Thymus (tissue), 11 donors: ENCODE measurements around the gene NCOA7. TPM values are rescaled to one million over a fixed set of nuclear protein-coding genes. Genes with fewer than 3 reads are reported as not detected.
"Not testable (repeated sequence)": the region's sequence is repeated elsewhere in the genome, so short reads cannot be mapped to it uniquely, and the experiment has no call there.

Experiments used
- DNase-seq, 9 donors: peaks; one replicate each; pipeline ENCODE4 v3.0.0-alpha.2; 2013; ENCODE audit warnings: low spot score in 9 of 9, low read depth in 6 of 9, missing footprints in 1 of 9
- H3K27ac ChIP-seq, 2 donors: one replicate each; pipeline ENCODE4 v1.5.1; 2013; ENCODE audit warnings: control low read depth in 1 of 2, low read depth in 1 of 2, low read length in 1 of 2, mild to moderate bottlenecking in 1 of 2, moderate library complexity in 1 of 2
- H3K27me3 ChIP-seq, 2 donors: one replicate each; pipeline ENCODE4 v1.5.1; 2013; ENCODE audit warnings: low read length in 1 of 2; ENCODE audit not compliant: control insufficient read depth in 2 of 2, insufficient read depth in 1 of 2
- H3K36me3 ChIP-seq, 2 donors: one replicate each; pipeline ENCODE4 v1.5.1; 2013; ENCODE audit warnings: low read length in 1 of 2, mild to moderate bottlenecking in 1 of 2, moderate library complexity in 1 of 2; ENCODE audit not compliant: control insufficient read depth in 2 of 2, insufficient read depth in 2 of 2
- H3K4me1 ChIP-seq, 2 donors: one replicate each; pipeline ENCODE4 v1.5.1; 2013; ENCODE audit warnings: low read length in 2 of 2; ENCODE audit not compliant: control insufficient read depth in 2 of 2, insufficient read depth in 2 of 2
- H3K4me3 ChIP-seq, 2 donors: one replicate each; pipeline ENCODE4 v1.5.1; 2013; ENCODE audit warnings: low read length in 2 of 2, control low read depth in 1 of 2, mild to moderate bottlenecking in 1 of 2
- H3K9me3 ChIP-seq, 2 donors: one replicate each; pipeline ENCODE4 v1.5.1; 2013; ENCODE audit warnings: low read length in 1 of 2, mild to moderate bottlenecking in 1 of 2; ENCODE audit not compliant: control insufficient read depth in 2 of 2, insufficient read depth in 1 of 2
- WGBS: extraction: QIAGEN DNeasy Blood & Tissue Kit; methylation state at CpG from one replicate; pipeline ENCODE4 v1.1.7; 2013; 5-methylcytosine and 5-hydroxymethylcytosine counted together
- polyA plus RNA-seq: library from polyadenylated mRNA; stranded (reverse); fragments of 200-250 nt; gene quantifications from one replicate; pipeline ENCODE4 v1.2.3, GENCODE V29; 2013
- total RNA-seq: library from RNA; stranded (reverse); fragments of 120-200 nt; gene quantifications from one replicate; pipeline ENCODE4 v1.2.4, GENCODE V29; 2013
- donor health status: healthy.

Gene NCOA7
- total and polyA plus RNA-seq, 2 donors = 8.4 to 15.8 TPM

- Histone ChIP-seq H3K27ac (peak overlapping the region; percentile 18 to 53), H3K4me1 (no peaks in the 10 kb centered on the region), H3K9me3 (no peaks in the 10 kb centered on the region), H3K36me3 (no peaks in the 10 kb centered on the region), H3K27me3 (no peaks in the 10 kb centered on the region), H3K4me3 (no peak overlapping the region)
- no peak for DNase-seq
- WGBS = 94% methylated on average over 1 of the region's 1 CpG
Observed at GRCh38 chr6:125945378-125946141, 154.8 kb downstream of the NCOA7 start.

GRCh38 chr6:125947615-125948014, 156.9 kb downstream of the NCOA7 start:
- no peak for DNase-seq
- Histone ChIP-seq H3K9me3 (no peaks in the 10 kb centered on the region), H3K27ac (no peak overlapping the region), H3K4me3 (no peak overlapping the region), H3K27me3 (no peaks in the 10 kb centered on the region), H3K36me3 (no peaks in the 10 kb centered on the region), H3K4me1 (no peaks in the 10 kb centered on the region)
- WGBS = 96% methylated on average over 2 of the region's 2 CpGs

GRCh38 chr6:125948455-125948854, 157.7 kb downstream of the NCOA7 start:
- Histone ChIP-seq H3K9me3 (no peaks in the 10 kb centered on the region), H3K36me3 (no peaks in the 10 kb centered on the region), H3K4me3 (no peak overlapping the region), H3K27ac (no peak overlapping the region), H3K27me3 (no peaks in the 10 kb centered on the region), H3K4me1 (no peaks in the 10 kb centered on the region)
- 97% methylated on average over 3 of the region's 3 CpGs for WGBS
- no peak for DNase-seq

GRCh38 chr6:125949069-125949468, 158.3 kb downstream of the NCOA7 start:
- no peaks in the 10 kb centered on the region for H3K4me1 ChIP-seq
- H3K27ac ChIP-seq = no peak overlapping the region
- no peaks in the 10 kb centered on the region for H3K36me3 ChIP-seq
- no peak for DNase-seq
- no peaks in the 10 kb centered on the region for H3K27me3 ChIP-seq
- H3K9me3 ChIP-seq = no peaks in the 10 kb centered on the region
- WGBS = 95% methylated on average over 2 of the region's 2 CpGs
- no peak overlapping the region for H3K4me3 ChIP-seq

- H3K27ac ChIP-seq = no peak overlapping the region
- no peak overlapping the region for H3K4me3 ChIP-seq
- WGBS = 97% methylated on average over 6 of the region's 6 CpGs
- no peaks in the 10 kb centered on the region for H3K9me3 ChIP-seq
- no peaks in the 10 kb centered on the region for H3K36me3 ChIP-seq
- no peaks in the 10 kb centered on the region for H3K27me3 ChIP-seq
- no peaks in the 10 kb centered on the region for H3K4me1 ChIP-seq
- no peak for DNase-seq
Observed at GRCh38 chr6:125950293-125950692, 159.5 kb downstream of the NCOA7 start.

- not testable (repeated sequence) for H3K9me3 ChIP-seq, H3K4me3 ChIP-seq, DNase-seq, H3K4me1 ChIP-seq, H3K27me3 ChIP-seq, H3K36me3 ChIP-seq, H3K27ac ChIP-seq
- 94% methylated on average over 6 of the region's 6 CpGs for WGBS
Observed at GRCh38 chr6:125950716-125951115, 160.0 kb downstream of the NCOA7 start.

- Histone ChIP-seq H3K27ac (no peak overlapping the region), H3K4me1 (peaks cover 0 to 4% of the 10 kb centered on the region in 2 donors), H3K36me3 (no peaks in the 10 kb centered on the region), H3K4me3 (no peak overlapping the region), H3K9me3 (no peaks in the 10 kb centered on the region), H3K27me3 (no peaks in the 10 kb centered on the region)
- no peak for DNase-seq
- 96% methylated on average over 1 of the region's 1 CpG for WGBS
Observed at GRCh38 chr6:125951323-125951722, 160.6 kb downstream of the NCOA7 start.

- H3K27ac ChIP-seq = no peak overlapping the region
- H3K4me1 ChIP-seq = peaks cover 5 to 8% of the 10 kb centered on the region in 2 donors
- H3K36me3 ChIP-seq = no peaks in the 10 kb centered on the region
- H3K9me3 ChIP-seq = no peaks in the 10 kb centered on the region
- no peak for DNase-seq
- no peaks in the 10 kb centered on the region for H3K27me3 ChIP-seq
- WGBS = 93% methylated on average over 7 of the region's 7 CpGs
- H3K4me3 ChIP-seq = no peak overlapping the region
Observed at GRCh38 chr6:125952764-125953501, 162.2 kb downstream of the NCOA7 start.

GRCh38 chr6:125953502-125953875, 162.7 kb downstream of the NCOA7 start:
- DNase-seq = no peak
- Histone ChIP-seq H3K9me3 (no peaks in the 10 kb centered on the region), H3K4me3 (no peak overlapping the region), H3K27me3 (no peaks in the 10 kb centered on the region), H3K4me1 (peaks cover 10 to 13% of the 10 kb centered on the region in 2 donors), H3K27ac (no peak overlapping the region), H3K36me3 (no peaks in the 10 kb centered on the region)
- WGBS = 87% methylated on average over 11 of the region's 11 CpGs
